Right ventricle myocardium inferior (tissue), 1 donor: ENCODE results near the gene MBTPS1. TPM values are rescaled to one million over a fixed set of nuclear protein-coding genes. Genes with fewer than 3 reads are reported as not detected.

Source experiments
- ATAC-seq: fragments of 200-7000 bp; cut with Tn5 transposase; one replicate; pipeline ENCODE4 v1.9.1; 2020; ENCODE audit warnings: mild to moderate bottlenecking, moderate library complexity
- DNase-seq: peaks from one replicate; pipeline ENCODE4 v3.0.0; 2021; ENCODE audit errors: missing footprints
- intact Hi-C: fragments of 100-400 bp; cut with DNase I; formaldehyde crosslinking; loops from one replicate; pipeline ENCODE4 v1.11.0; 2022
- total RNA-seq: library from RNA; stranded (reverse); fragmentation: NEBNext Ultra II Directional; extraction: Animal tissue kit (Norgen Biotek cat#: 25700); gene quantifications from one replicate; pipeline ENCODE4 v1.2.1, GENCODE V29; 2021
- donor health status: DM: no; HTN: yes; CAD: no; lungs with severe emphysema.

The MBTPS1 gene
- total RNA-seq, 1 donor from 2014 or later = 70.2 TPM

DNA sequence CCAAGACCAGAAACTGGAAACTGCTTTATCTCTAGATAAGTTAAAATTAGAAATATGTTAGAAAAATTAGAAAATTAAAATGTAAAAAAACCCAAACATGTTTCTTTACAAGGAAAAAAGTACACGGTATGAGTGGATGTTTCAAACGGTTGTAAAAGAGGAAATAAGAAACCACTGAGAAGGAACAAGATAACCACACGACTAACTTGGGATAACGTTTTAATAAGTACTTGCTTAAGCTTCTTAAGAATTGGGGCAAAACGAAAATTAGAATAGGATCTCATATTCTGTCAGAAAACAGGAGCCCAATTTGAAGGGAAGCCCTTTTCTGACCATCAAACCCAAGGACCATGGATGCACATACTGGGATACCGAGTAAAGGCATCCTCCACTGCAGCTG, 31.0 kb downstream of the MBTPS1 start:
- DNase-seq = no peak
- intact Hi-C loops = loop anchor here (2.0 to 10.0 kb wide), 3 partner anchors 52 to 399 kb away; partner anchors contain the start of gene TAF1C
- ATAC-seq = no peak

DNA sequence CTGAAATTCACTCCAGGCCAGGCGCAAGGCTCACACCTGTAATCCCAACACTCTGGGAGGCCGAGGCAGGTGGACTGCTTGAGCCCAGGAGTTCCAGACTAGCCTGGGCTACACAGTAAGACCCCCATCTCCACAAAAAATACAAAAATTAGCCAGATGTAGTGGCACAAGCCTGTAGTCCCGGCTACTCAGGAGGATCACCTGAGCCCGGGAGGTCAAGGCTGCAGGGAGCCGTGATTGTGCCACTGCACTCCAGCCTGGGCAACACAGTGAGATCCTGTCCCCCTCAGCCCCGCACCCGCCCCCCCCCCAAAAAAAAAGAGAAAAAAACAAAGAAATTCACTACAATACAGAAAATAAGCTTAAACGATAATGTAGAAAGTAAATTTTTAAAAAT, 31.5 kb downstream of the MBTPS1 start:
- intact Hi-C loops = loop anchor here (5.0 to 10.0 kb wide), 2 partner anchors 52 to 400 kb away; no protein-coding TSS in a partner anchor
- ATAC-seq (no peak), DNase-seq (no peak)

DNA sequence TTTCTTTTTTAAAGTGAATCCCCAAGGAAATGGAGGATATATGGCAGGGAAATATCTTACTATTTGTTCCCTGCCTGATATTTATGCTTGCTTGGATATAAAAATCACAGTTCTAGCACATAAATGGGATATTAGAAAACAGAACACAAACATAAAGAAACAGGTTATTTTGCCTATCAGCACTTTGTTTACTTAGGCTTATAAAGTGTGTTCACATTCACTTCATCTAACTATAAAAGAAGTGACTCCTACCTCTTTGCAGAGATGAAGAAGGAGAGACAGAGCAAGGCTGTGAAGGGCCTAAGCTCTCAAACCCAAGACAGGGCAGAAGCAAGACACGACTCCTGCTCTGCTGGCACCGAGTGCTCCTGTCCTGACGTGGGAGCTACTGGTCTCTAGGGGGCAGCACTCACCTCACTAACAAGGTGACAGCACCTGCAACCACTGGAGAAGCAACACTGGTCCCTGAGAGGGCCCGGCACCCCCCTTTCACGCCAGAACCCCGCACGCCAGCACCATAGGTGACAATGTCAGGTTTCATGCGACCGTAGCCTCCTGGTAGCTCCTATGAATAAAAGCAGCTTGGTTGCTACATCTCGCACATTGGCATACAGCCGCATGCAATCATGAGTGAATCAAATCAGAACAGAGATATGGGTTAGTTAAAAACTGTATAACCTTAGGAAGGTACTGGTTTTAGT, 32.0 kb downstream of the MBTPS1 start:
- intact Hi-C loops = loop anchor here (5.0 to 10.0 kb wide), 2 partner anchors 53 to 400 kb away; no protein-coding TSS in a partner anchor
- ATAC-seq (peak; percentile 38), DNase-seq (peak; percentile 70)

DNA sequence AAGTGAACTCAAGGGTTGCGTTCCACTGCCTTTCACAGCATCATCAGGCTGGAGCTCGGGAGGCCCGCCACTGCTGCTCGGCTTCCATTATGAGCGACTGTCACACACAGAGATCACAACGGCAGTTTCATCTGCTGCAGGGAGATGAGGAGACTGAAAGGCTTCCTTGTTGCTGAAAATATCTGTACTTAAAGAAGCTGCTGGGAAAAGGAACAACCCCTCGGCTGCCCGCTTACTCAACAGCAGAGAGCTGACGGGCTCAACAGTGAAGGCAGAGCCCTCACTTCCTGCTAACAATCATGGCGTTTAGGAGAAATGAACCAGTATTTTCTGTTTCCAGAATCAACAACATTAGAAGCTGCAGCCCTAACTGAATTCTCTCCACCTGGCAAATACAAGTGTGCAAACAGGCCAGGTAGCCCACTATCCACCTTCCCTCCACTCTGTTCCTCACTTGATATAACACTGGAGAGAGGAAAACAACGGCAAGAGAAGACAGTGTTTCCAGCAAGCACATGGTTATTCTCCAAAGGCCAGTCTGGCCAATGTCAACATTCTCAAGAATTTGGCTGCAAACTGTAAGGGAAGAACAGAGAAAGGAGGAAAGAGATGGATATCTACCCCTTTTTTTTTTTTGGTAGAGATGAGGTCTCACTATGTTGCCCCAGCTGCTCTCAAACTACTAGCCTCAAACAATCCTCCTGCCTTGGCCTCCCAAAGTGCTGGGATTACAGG, 33.7 kb downstream of the MBTPS1 start:
- intact Hi-C loops = loop anchor here (10.0 kb wide), 1 partner anchor 402 kb away; no protein-coding TSS in a partner anchor
- DNase-seq = no peak
- no peak for ATAC-seq

GRCh38 chr16:84082110-84082509, 34.6 kb downstream of the MBTPS1 start:
- no peak for ATAC-seq
- intact Hi-C loops = loop anchor here (10.0 kb wide), 1 partner anchor 403 kb away; no protein-coding TSS in a partner anchor
- no peak for DNase-seq

GRCh38 chr16:84081446-84081989, 35.2 kb downstream of the MBTPS1 start:
- DNase-seq (no peak), ATAC-seq (no peak)
- intact Hi-C loops = loop anchor here (10.0 kb wide), 1 partner anchor 403 kb away; no protein-coding TSS in a partner anchor

GRCh38 chr16:84080813-84081212, 35.9 kb downstream of the MBTPS1 start:
- ATAC-seq = no peak
- no peak for DNase-seq
- intact Hi-C loops = loop anchor here (10.0 kb wide), 1 partner anchor 404 kb away; no protein-coding TSS in a partner anchor

GRCh38 chr16:84080378-84080777, 36.4 kb downstream of the MBTPS1 start:
- intact Hi-C loops = loop anchor here (10.0 kb wide), 1 partner anchor 404 kb away; no protein-coding TSS in a partner anchor
- peak; percentile 79 for ATAC-seq
- peak; percentile 75 for DNase-seq

GRCh38 chr16:84079664-84080063, 37.1 kb downstream of the MBTPS1 start:
- ATAC-seq (peak; percentile 18), DNase-seq (no peak)
- intact Hi-C loops = loop anchor here (10.0 kb wide), 1 partner anchor 405 kb away; no protein-coding TSS in a partner anchor

DNA sequence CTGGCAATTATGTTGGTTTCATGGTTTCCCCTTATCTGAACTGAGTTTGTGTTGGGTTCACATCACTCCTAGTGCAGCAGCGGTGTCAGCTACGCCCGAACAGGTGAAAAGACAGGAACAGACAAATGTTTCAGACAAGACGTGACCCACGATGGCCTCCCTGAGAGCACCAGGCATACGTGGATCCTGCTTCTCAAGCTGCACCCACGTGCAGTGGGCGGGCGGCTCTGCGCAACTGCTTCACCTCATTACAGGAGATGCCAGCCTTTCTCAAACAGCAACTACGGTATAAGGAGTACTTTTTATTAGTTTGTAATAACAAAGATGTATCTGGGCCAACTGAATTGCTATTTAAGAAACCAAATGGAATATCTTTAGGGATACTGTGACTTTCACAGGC, 41.4 kb downstream of the MBTPS1 start:
- intact Hi-C loops = no loop called here
- DNase-seq (no peak), ATAC-seq (no peak)

GRCh38 chr16:84074721-84075120, 42.0 kb downstream of the MBTPS1 start:
- intact Hi-C loops = no loop called here
- DNase-seq = no peak
- peak; percentile 95 for ATAC-seq

GRCh38 chr16:84072014-84072413, 44.7 kb downstream of the MBTPS1 start:
- ATAC-seq = no peak
- intact Hi-C loops = no loop called here

DNA sequence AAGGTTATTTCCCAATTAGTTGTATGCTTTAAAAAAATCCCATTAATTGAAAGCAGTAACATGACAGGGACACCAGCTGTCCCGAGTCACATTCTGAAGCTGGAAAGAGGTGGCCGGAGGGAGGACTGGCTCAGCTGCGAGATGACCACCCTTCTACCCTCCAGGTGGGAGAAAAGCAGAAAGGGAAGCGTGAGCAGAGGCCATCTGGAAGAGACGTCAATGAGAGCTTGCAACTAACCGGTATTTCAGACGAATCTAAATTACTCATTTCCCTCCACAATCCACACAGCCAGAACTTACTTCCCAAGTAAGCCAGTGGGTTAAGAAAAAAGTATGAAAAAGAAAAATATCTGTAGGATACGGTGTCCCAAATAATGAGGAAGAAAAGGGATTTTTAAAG, 45.6 kb downstream of the MBTPS1 start:
- intact Hi-C loops = no loop called here
- no peak for ATAC-seq
- DNase-seq = no peak

More at GRCh38 chr16:84072014-84072413, 44.7 kb downstream of the MBTPS1 start:
- DNase-seq = no peak

DNA sequence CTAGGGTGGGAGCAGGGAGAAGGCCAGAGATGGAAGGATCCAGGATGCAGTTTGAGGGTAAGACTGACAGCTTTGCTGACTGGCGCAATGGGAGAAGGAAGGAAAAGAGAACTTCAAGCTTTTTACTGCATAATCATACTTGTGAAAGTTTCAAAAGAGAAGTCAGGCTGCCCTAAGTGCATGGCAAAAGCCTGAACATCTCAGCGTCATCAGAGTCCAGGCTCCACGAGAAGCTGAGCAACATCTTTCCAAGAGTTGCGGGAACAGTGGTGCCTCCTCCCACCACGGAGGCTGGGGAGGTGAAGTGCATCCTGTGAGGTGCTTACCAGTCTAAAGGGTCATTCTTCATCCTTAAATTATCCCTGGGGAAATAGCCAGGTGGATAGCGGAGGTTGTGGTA, 47.2 kb downstream of the MBTPS1 start:
- DNase-seq = no peak
- intact Hi-C loops = no loop called here
- no peak for ATAC-seq

DNA sequence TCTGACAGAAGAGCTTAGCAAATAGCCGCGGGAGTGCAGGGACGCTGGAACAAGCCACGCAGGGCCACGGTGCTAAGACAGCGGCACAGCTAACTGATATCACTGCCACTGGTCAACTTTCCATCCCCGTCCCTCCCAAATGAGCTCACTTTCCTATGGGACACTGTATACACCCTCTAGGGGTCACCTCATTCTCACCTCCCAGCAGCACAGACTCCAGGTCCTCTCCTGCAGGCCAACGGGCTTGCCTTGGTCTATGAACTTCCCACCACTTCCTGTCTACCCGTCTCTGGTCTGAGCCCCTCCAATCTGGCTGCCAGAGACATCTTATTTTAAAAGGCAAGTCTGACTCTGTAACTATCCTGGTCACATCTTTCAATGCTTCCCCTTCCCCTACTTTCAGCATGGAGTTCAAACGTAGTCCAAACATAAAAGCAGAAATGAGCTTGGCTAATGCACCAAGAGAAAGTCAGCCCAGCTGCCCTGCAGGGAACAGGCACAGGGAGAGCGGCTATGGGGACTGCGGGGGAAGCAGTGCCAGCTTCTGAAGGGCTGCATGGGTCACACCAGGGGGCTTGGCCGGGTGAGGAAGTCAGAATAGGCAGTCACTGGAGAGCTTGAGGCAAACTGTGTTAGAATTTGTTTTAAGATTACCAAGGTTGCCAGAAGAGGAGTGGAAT, 47.8 kb downstream of the MBTPS1 start:
- ATAC-seq = no peak
- intact Hi-C loops = no loop called here
- no peak for DNase-seq

- DNase-seq (no peak), ATAC-seq (no peak)
- intact Hi-C loops = no loop called here
These were observed 48.7 kb downstream of the MBTPS1 start for GRCh38 chr16:84068041-84068440.

GRCh38 chr16:84067640-84068039, 49.1 kb downstream of the MBTPS1 start:
- intact Hi-C loops = no loop called here
- DNase-seq = no peak
- ATAC-seq = no peak

DNA sequence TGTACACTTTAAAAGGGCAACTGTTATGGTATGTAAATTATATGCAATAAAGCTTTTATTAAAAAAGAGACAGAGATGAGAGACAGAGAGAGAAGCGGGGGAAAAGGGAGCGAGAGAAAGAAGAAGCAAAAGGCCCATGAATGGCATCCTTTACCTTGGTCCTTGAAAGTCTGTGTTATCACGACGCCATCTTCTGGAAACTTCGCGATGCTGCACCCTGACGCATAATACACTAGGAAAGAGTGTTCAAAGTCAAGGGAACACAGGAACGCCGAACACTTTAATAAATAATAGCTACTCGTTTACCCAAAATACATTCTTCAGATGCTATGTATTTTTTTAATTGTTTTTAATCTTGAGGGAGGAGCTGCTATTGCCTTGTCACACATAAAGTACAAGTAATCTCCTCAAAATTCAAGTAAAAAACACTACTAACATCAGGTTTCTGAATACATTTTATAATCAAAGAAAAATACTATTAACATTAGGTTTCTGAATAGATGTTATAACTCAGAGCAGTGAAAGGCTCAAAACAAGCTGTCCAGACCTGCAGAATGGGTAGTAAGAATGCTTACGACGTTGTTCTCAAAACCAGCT, 51.1 kb downstream of the MBTPS1 start:
- intact Hi-C loops = no loop called here
- DNase-seq = no peak
- peak; percentile 42 for ATAC-seq
